GM19372 (cell line): ENCODE results near the gene MRPS7.
"Not testable (repeated sequence)": the region's sequence is repeated elsewhere in the genome, so short reads cannot be mapped to it uniquely, and the experiment has no call there.

ENCODE experiments used
- ATAC-seq: cut with Tn5 transposase; IDR thresholded peaks from one replicate; pipeline ENCODE4 v1.9.1; 2021; ENCODE audit warnings: mild to moderate bottlenecking, low read depth, moderate library complexity; ENCODE audit not compliant: unreplicated experiment

MRPS7 gene

GRCh38 chr17:75270218-75270965 lies 8.7 kb downstream of the MRPS7 start:
- ATAC-seq, result peak; percentile 33

DNA sequence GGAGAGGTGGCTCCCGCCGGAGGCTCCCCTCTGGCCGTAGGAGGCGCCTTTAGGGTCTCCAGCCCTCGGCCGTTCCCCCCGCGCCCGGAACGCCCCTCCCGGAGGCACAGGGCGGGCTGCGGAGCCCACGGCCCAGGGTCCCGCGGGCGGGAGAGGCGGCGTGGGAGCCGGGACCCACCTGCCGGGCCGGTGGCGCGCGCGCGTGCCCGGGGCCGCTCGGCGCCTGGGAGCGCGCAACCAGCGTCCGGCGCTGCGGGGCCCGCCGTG lies 9.2 kb downstream of the MRPS7 start, which contains the start of gene MIF4GD:
Gene MIF4GD, minus strand, starts transcription at position 266 of the 267 bp plus-strand sequence. CDS start 1,036 bp downstream, outside the sequence.
- ATAC-seq, result no peak

- peak; percentile 81 for ATAC-seq
These were observed 9.7 kb downstream of the MRPS7 start for GRCh38 chr17:75271233-75271954.

GRCh38 chr17:75271955-75272847 lies 10.5 kb downstream of the MRPS7 start:
- no peak for ATAC-seq

DNA sequence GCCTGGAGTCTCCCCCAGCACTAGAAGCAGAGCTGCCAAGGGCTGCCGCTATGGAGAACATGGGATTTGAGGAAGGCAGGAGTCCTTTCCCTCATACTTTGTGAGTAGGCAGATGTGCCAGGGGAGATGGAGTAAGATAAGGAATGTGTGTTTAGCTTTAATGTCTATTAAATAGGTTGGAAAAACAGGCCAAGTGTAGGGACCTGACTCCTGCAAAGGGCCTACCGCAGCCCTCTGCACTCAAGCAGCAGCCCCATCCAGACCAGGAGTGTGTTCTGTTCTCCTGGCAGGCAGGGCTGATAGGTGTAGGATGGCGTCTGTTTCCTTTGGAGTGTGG lies 11.1 kb downstream of the MRPS7 start:
- ATAC-seq, result no peak

DNA sequence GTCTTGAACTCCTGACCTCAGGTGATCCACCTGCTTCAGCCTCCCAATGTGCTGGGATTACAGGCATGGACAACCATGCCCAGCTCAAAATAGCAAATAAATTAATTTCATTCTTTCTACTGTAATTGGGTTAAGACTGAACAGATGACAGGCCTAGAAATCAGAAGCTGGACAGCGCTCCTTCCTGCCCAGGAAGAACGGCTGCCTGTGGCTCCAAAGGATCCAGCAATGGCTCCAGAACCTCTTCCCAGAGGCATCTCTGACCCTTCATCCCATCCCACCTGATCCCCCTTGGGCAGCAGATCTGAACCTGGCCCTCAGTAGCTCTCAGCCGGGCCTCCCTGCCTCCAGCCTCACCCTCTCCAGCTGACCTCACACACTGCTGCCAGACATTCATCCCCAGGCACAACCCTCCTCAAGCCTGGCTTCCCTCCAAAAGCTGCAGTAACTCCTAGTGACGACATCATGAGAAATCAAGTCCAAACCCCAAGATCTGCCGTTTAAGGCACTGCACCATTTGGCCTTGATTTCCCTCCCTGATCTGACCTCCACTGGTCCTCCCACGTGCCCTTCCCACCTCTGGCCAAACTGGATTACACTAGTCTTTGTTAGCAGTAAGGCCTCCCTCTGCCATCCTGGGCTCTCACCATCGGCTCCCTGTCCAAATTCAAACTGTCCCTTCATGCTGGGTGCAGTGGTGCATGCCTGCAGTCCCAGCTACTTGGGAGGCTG lies 12.5 kb downstream of the MRPS7 start:
- no peak for ATAC-seq

- no peak for ATAC-seq
These were observed 16.0 kb downstream of the MRPS7 start for GRCh38 chr17:75277664-75278071.

- not testable (repeated sequence) for ATAC-seq
These were observed 18.5 kb downstream of the MRPS7 start for GRCh38 chr17:75280189-75280588.

DNA sequence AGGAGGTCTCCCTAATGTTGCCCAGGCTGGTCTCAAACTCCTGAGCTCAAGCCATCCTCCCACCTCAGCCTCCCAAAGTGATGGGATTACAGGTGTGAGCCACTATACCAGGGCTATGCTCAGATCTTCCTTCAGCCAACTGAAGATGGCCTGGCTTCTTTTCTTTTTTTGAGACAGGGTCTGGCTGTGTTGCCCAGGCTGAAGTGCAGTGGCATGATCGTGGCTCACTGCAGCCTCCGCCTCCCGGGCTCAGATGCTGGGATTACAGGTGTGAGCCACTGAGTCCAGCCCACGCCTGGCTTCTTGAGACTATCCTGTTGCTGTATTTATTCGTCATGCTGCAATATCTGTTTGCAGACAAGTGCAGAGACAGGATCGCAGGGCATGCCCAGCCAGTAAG lies 23.4 kb downstream of the MRPS7 start:
- no peak for ATAC-seq

GRCh38 chr17:75287221-75287620 lies 25.5 kb downstream of the MRPS7 start:
- ATAC-seq, result no peak

DNA sequence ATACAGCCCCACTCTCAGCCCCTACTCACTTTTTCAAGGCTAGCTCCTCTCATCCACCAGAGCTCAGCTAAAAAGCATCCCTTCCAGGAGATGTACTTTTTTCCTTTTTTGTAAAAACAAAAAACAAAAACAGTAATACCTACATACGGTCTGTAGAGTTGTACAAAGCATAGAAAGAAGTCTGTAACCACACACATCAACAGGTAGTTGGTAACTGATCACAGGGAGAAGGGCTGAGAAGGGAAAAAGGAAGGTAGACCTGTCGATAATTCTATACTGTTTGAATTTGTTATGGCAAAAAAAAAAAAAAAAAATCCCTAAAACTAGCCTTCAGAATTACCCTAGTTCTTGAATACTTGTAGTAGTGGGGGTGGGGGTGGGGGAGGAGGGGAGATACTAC lies 26.7 kb downstream of the MRPS7 start:
- no peak for ATAC-seq

DNA sequence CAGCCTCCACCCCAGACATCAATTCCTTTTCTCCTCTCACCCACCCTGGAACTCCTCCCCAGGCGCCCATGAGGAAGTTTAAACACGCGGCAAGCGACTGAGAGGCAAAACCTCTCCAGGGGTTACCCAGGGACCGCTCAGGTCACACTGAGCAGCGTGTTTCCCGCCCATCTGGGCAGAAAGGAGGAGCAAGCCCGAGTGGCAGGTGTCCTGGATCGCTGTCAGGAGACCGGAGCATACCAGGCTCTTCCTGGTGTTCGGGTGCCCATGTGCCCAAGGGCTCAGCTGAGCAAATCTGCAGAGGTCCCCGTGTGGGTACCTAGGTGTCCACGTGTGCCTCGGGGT lies 27.1 kb downstream of the MRPS7 start:
- peak; percentile 7 for ATAC-seq

DNA sequence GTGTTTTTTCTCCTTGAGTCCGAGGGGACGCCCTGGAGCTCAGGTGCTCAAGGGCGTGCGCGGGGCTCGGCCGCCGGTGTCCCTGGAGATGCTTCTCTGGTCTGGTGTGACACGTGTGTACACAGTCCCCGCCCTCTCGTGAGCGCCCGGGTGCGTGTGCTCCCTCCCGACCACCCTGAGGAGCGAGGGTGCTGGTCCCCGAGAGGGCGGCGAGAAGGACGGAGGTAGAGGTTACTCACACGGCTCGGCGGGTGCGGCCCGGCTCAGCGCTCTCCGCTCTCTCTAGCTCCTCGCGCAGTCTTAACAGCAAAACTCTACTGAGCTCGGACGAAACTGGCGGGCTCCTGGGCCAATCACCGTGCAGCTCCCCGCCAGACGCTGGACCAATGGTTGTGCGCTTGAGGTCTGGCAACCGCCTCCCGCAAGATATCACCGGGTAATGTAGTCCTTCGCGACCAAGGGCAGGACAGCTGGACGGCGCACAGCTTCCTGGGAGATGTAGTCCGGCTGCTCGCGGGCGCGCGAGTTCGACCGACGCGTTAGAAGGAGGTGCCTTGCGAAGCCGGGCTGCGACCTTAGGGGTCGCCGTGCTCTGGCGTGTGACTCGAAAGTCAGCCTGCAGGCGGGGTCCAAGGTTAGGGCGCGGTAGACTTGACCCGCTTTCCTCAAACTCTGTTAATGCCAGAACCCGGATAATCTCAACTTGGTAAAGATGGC lies 27.6 kb downstream of the MRPS7 start, which contains the start of gene SLC25A19:
Gene SLC25A19, minus strand, starts transcription at position 319 of the 717 bp plus-strand sequence. CDS start 2,669 bp downstream, outside the sequence.
- peak; percentile 89 for ATAC-seq

DNA sequence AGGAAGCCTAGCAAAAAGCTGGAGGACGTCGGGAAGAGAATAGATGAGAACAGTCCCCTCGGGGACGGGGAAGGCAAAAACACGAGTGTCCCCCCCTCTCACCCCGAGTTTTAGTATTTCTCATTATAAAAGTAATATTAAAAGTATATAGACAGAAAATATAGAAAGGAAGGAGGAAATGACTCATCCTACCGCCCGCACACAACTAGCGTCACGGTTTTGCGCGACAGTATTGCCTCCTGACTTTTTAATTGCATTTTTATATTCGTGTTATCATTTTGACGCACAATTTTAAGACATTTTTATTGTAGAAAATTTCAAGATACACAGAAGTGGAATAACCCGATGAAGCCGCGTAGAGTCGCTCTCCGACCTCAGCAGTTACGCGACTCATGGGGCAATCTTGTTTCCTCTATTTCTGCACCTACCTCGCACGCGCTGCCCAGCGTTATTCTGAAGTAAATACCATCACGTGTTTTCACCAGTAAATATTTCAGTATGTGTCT lies 28.2 kb downstream of the MRPS7 start:
- peak; percentile 5 for ATAC-seq

GRCh38 chr17:75292810-75293448 lies 31.2 kb downstream of the MRPS7 start:
- not testable (repeated sequence) for ATAC-seq

DNA sequence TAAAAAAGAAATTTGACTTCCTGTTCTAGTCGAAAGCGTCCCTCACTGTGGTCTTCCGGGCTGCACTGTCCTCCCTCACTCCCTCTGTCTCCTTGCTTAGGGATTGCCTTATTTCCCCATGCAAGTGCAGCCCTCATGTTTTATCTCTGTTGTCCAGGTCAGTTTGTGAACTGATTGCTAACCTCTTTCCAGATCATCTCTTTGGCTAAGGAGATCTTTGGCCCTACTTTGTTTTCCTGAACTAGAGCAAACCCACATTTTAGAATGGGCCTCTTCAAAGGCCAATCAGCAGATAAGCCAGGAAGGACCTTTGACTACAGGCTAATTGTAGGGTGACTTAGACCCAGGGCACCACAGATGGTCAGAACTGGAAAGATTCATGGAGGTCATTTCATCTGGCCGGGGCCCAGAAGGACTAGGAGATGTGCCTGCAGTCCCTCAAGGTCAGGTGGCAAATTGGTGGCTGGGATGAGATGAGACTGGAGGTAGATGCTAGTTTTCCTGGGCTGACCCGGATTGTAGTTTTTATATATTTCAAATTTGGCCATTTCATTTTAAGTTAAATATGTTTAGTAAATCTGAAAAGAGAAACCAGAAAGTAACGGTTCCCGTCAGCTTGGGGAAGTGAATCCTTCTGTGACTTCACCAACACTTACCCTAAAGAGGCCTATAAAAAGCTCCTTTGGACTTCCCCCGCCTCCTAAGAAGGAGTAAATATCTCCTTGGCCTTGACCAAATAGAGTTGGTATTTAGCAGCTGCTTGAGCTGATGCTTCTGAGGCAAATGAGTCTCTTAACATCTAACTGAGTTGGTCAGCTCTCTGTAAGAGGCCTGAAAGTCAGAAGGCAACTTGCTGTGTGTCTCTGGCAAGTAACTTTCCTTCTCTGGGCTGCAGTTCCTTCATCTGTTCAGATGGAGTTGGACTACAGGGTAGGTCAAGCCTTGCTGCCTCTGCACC lies 33.8 kb downstream of the MRPS7 start:
- ATAC-seq, result peak; percentile 65

DNA sequence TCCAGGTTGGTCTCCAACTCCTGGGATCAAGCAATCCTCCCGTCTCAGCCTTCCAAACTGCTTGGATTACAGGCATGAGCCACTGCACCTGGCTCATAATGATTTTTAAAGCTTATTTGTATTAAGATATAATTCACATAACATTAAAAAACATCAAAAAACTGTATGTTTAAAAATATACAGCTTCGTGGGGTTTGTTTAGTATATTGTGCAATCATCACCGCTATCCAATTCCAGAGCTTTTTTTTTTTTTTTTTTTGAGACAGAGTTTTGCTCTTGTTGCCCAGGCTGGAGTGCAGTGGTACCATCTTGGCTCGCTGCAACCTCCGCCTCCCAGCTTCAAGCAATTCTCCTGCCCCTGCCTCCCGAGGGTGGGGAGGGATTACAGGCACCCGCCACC lies 38.6 kb downstream of the MRPS7 start:
- ATAC-seq, result no peak

DNA sequence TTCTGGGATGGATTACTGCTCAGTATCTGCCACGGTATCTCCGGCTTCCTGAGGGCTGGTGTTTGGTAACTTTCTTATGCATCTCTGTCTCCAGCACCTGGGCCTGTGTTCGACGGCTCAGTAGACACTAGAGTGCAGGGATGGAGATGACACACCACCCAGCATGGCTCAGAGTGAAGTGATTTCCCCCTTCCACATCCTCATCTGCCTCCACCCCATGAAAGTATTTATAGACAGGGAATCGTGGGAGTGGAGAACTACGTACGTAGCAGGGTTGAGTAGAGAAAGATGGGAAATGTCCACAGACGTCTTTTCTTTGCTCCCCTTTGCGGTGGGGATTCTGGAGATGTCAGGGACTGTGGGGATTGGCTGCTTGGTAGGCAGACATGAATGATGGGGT lies 39.4 kb downstream of the MRPS7 start:
- ATAC-seq, result no peak
